HEK293 (cell line): Measurements from ENCODE around the gene RIC8A.

Experiments
- BCL11A ChIP-seq: fragments of 450-650 bp; formaldehyde crosslinking; IDR thresholded peaks from 2 replicates; pipeline ENCODE4 v1.5.1; 2016; ENCODE audit warnings: low read depth, missing biosample characterization, missing genetic modification characterization
- RBAK ChIP-seq: fragments of 450-650 bp; formaldehyde crosslinking; IDR thresholded peaks from 2 replicates; pipeline ENCODE4 v1.5.1; 2016; ENCODE audit warnings: missing biosample characterization, missing genetic modification characterization
- REST ChIP-seq: fragments of 450-650 bp; formaldehyde crosslinking; IDR thresholded peaks from 2 replicates; pipeline ENCODE4 v1.5.1; 2016; ENCODE audit warnings: missing biosample characterization, missing genetic modification characterization
- ZFP69B ChIP-seq: fragments of 450-650 bp; formaldehyde crosslinking; IDR thresholded peaks from 2 replicates; pipeline ENCODE4 v1.5.1; 2016; ENCODE audit warnings: missing biosample characterization, missing genetic modification characterization
- ZNF112 ChIP-seq: fragments of 450-650 bp; formaldehyde crosslinking; IDR thresholded peaks from 2 replicates; pipeline ENCODE4 v1.5.0; 2017; ENCODE audit warnings: missing biosample characterization, missing genetic modification characterization
- ZNF121 ChIP-seq: fragments of 450-650 bp; formaldehyde crosslinking; IDR thresholded peaks from 2 replicates; pipeline ENCODE4 v1.5.1; 2016; ENCODE audit warnings: missing biosample characterization, missing genetic modification characterization
- ZNF335 ChIP-seq: fragments of 450-650 bp; formaldehyde crosslinking; conservative IDR thresholded peaks from 2 replicates; pipeline ENCODE4 v1.5.1; 2016; ENCODE audit warnings: missing biosample characterization, missing genetic modification characterization
- ZNF37A ChIP-seq: fragments of 450-650 bp; IDR thresholded peaks from 2 replicates; pipeline ENCODE4 v1.5.1; 2018; ENCODE audit warnings: missing biosample characterization, missing genetic modification characterization
- ZNF501 ChIP-seq: fragments of 450-650 bp; formaldehyde crosslinking; IDR thresholded peaks from 2 replicates; pipeline ENCODE4 v1.5.1; 2016; ENCODE audit warnings: missing biosample characterization, missing genetic modification characterization
- ZNF510 ChIP-seq: fragments of 450-650 bp; formaldehyde crosslinking; IDR thresholded peaks from 2 replicates; pipeline ENCODE4 v1.5.1; 2018; ENCODE audit warnings: mild to moderate bottlenecking, missing genetic modification characterization, missing biosample characterization; ENCODE audit not compliant: insufficient replicate concordance
- ZNF561 ChIP-seq: fragments of 450-650 bp; IDR thresholded peaks from 2 replicates; pipeline ENCODE4 v1.5.1; 2018; ENCODE audit warnings: missing biosample characterization, missing genetic modification characterization, borderline replicate concordance
- ZNF701 ChIP-seq: fragments of 450-650 bp; formaldehyde crosslinking; IDR thresholded peaks from 2 replicates; pipeline ENCODE4 v1.5.1; 2016; ENCODE audit warnings: missing biosample characterization, missing genetic modification characterization
- TF ChIP-seq, protein P1 (sequence below): fragments of 450-650 bp; formaldehyde crosslinking; IDR thresholded peaks from 2 replicates; pipeline ENCODE4 v1.5.1; 2016; ENCODE audit warnings: missing biosample characterization, missing genetic modification characterization
- TF ChIP-seq, protein P2 (sequence below): fragments of 450-650 bp; formaldehyde crosslinking; IDR thresholded peaks from 2 replicates; pipeline ENCODE4 v1.5.1; 2016; ENCODE audit warnings: missing biosample characterization, missing genetic modification characterization, low read depth

GRCh38 chr11:255816-256215 is 48.3 kb downstream of the RIC8A start:
- TF ChIP-seq RBAK (no peak), ZNF501 (tag by site-specific recombination) (no peak), ZNF335 (tag by site-specific recombination) (no peak), ZNF37A (tag by site-specific recombination) (no peak), ZNF121 (tag by site-specific recombination) (no peak), ZNF510 (no peak), ZNF701 (tag by site-specific recombination) (no peak), REST (tag by site-specific recombination) (no peak), ZNF112 (no peak), ZNF561 (tag by site-specific recombination) (no peak), ZFP69B (tag by site-specific recombination) (no peak), BCL11A (tag by site-specific recombination) (no peak)
- TF ChIP-seq, protein P1, sequence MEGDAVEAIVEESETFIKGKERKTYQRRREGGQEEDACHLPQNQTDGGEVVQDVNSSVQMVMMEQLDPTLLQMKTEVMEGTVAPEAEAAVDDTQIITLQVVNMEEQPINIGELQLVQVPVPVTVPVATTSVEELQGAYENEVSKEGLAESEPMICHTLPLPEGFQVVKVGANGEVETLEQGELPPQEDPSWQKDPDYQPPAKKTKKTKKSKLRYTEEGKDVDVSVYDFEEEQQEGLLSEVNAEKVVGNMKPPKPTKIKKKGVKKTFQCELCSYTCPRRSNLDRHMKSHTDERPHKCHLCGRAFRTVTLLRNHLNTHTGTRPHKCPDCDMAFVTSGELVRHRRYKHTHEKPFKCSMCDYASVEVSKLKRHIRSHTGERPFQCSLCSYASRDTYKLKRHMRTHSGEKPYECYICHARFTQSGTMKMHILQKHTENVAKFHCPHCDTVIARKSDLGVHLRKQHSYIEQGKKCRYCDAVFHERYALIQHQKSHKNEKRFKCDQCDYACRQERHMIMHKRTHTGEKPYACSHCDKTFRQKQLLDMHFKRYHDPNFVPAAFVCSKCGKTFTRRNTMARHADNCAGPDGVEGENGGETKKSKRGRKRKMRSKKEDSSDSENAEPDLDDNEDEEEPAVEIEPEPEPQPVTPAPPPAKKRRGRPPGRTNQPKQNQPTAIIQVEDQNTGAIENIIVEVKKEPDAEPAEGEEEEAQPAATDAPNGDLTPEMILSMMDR (tag by site-specific recombination) = no peak
- TF ChIP-seq, protein P2, sequence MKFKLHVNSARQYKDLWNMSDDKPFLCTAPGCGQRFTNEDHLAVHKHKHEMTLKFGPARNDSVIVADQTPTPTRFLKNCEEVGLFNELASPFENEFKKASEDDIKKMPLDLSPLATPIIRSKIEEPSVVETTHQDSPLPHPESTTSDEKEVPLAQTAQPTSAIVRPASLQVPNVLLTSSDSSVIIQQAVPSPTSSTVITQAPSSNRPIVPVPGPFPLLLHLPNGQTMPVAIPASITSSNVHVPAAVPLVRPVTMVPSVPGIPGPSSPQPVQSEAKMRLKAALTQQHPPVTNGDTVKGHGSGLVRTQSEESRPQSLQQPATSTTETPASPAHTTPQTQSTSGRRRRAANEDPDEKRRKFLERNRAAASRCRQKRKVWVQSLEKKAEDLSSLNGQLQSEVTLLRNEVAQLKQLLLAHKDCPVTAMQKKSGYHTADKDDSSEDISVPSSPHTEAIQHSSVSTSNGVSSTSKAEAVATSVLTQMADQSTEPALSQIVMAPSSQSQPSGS = no peak
